Neuron (in vitro differentiated cells): Measurements from ENCODE around the gene COPB2.
A peak's percentile ranks its signal among the peaks of the same experiment; 100 is the strongest.
"Not testable (repeated sequence)": the region's sequence is repeated elsewhere in the genome, so short reads cannot be mapped to it uniquely, and the experiment has no call there.

Experiments used
- H2AFZ ChIP-seq: one replicate; pipeline ENCODE4 v1.6.1; 2013; ENCODE audit warnings: low read depth, mild to moderate bottlenecking, inconsistent platforms, low read length, moderate library complexity
- H3K27me3 ChIP-seq: one replicate; pipeline ENCODE4 v1.6.1; 2013; ENCODE audit warnings: low read length; ENCODE audit not compliant: insufficient read depth
- H3K36me3 ChIP-seq: one replicate; pipeline ENCODE4 v1.6.1; 2013; ENCODE audit warnings: low read length; ENCODE audit not compliant: insufficient read depth
- H3K4me1 ChIP-seq: one replicate; pipeline ENCODE4 v1.6.1; 2013; ENCODE audit warnings: low read length; ENCODE audit not compliant: insufficient read depth
- H3K4me3 ChIP-seq: 2 replicates; pipeline ENCODE4 v1.5.1; 2013; ENCODE audit warnings: mild to moderate bottlenecking, low read length, moderate library complexity
- H3K9me3 ChIP-seq: one replicate; pipeline ENCODE4 v1.6.1; 2013; ENCODE audit warnings: low read length

COPB2 gene

GRCh38 chr3:139414608-139415224, 25.3 kb upstream of the COPB2 start:
- H3K9me3 ChIP-seq, result peaks cover 7% of the 10 kb centered on the region
- no peaks in the 10 kb centered on the region for H3K4me1 ChIP-seq
- H2AFZ ChIP-seq, result no peak overlapping the region
- H3K4me3 ChIP-seq, result no peak overlapping the region
- no peaks in the 10 kb centered on the region for H3K27me3 ChIP-seq
- H3K36me3 ChIP-seq, result no peaks in the 10 kb centered on the region

DNA sequence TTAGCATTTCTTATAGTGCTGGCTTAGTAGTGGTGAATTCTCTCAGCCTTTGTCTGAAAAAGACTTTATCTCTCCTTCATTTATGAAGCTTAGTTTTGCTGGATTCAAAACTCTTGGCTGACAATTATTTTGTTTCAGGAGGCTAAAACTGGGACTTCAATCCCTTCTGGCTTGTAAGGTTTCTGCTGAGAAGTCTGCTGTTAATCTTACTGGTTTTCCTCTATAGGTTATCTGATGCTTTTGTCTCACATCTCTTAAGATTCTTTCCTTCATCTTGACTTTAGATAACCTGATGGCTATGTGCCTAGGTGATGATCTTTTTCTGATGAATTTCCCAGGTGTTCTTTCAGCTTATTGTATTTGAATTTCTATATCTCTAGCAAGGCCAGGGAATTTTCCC, 23.4 kb upstream of the COPB2 start:
- H3K36me3 ChIP-seq, H3K27me3 ChIP-seq, H3K4me1 ChIP-seq, H2AFZ ChIP-seq, H3K4me3 ChIP-seq, H3K9me3 ChIP-seq: not testable (repeated sequence)

GRCh38 chr3:139401155-139401554, 11.7 kb upstream of the COPB2 start:
- not testable (repeated sequence) for H3K4me1 ChIP-seq, H2AFZ ChIP-seq, H3K36me3 ChIP-seq, H3K27me3 ChIP-seq, H3K4me3 ChIP-seq
- H3K9me3 ChIP-seq, result peaks cover 16% of the 10 kb centered on the region

DNA sequence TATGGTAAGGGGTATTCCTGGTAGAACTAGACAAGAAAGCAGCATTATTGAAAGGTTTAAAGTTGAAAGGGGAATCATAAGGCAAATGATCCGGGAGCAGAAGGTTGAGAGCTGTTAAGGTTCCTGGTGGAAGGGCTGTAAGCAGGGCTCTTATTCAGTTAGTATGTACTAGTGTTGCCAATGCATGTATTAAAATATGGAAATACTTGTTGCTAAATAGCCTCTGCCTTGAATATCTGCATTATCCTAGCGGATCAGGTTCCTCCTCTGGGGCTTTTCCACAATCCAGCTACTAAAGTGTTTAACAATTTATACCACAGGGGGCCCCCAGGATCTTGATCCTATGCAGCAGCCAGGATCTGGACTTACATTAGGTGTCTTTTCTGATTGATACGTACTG, 7.3 kb upstream of the COPB2 start:
- no peak overlapping the region for H2AFZ ChIP-seq
- H3K4me1 ChIP-seq, result no peaks in the 10 kb centered on the region
- peaks cover 6% of the 10 kb centered on the region for H3K36me3 ChIP-seq
- H3K4me3 ChIP-seq, result no peak overlapping the region
- peaks cover 2% of the 10 kb centered on the region for H3K9me3 ChIP-seq
- no peaks in the 10 kb centered on the region for H3K27me3 ChIP-seq

DNA sequence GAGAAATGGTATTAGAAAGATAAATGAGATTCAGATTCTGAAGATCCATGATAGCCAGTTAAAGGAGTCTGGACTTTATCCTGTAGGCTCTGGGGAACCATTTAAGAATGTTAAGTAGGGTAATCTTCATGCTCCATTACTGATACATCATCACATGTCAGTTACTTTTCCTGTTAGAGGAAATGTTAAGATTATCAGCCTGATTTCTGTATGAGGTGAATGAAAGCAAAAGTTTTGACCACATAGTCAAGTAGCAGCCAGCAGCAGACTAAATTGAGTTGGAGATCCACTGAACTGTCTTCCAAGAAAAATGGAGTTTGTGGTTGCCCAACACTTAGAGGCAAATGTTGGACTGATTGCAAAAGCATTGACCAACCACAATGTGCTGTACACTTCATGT, 4.7 kb upstream of the COPB2 start:
- H3K4me3 ChIP-seq, result no peak overlapping the region
- peaks cover 2% of the 10 kb centered on the region for H3K36me3 ChIP-seq
- no peaks in the 10 kb centered on the region for H3K27me3 ChIP-seq
- H3K9me3 ChIP-seq, result no peaks in the 10 kb centered on the region
- no peak overlapping the region for H2AFZ ChIP-seq
- H3K4me1 ChIP-seq, result peaks cover 13% of the 10 kb centered on the region

GRCh38 chr3:139388821-139389551, 461 bp downstream of the COPB2 start:
- H2AFZ ChIP-seq, result peak overlapping the region; percentile 35
- peaks cover 26% of the 10 kb centered on the region for H3K4me1 ChIP-seq
- no peaks in the 10 kb centered on the region for H3K27me3 ChIP-seq
- H3K9me3 ChIP-seq, result no peaks in the 10 kb centered on the region
- H3K36me3 ChIP-seq, result no peaks in the 10 kb centered on the region
- H3K4me3 ChIP-seq, result peak overlapping the region; percentile 85

GRCh38 chr3:139388077-139388476, 1.4 kb downstream of the COPB2 start:
- Histone ChIP-seq H2AFZ (no peak overlapping the region), H3K36me3 (peaks cover 4% of the 10 kb centered on the region), H3K4me1 (peaks cover 26% of the 10 kb centered on the region), H3K9me3 (no peaks in the 10 kb centered on the region), H3K4me3 (peak overlapping the region; percentile 85), H3K27me3 (no peaks in the 10 kb centered on the region)

DNA sequence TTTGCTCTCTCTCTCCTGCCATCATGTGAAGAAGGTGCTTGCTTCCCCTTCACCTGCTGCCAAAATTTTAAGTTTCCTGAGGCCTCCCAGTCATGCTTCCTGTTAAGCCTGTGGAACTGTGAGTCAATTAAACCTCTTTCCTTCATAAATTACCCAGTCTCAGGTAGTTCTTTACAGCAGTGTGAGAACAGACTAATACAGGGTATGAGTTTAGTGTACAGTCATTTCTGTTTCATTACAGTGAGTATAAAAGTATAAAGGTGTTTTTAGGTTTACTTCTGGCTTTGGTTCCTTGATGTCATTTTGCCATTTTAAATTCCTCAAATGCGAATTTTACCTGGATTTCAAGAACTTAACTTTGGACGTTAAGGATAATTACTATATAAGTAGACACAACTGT, 7.2 kb downstream of the COPB2 start:
- not testable (repeated sequence) for H3K4me1 ChIP-seq, H2AFZ ChIP-seq, H3K4me3 ChIP-seq, H3K9me3 ChIP-seq, H3K27me3 ChIP-seq
- peaks cover 50% of the 10 kb centered on the region for H3K36me3 ChIP-seq

GRCh38 chr3:139380575-139380974, 8.9 kb downstream of the COPB2 start:
- Histone ChIP-seq H3K36me3 (peaks cover 61% of the 10 kb centered on the region), H3K9me3 (no peaks in the 10 kb centered on the region), H2AFZ (no peak overlapping the region), H3K4me1 (no peaks in the 10 kb centered on the region), H3K27me3 (no peaks in the 10 kb centered on the region), H3K4me3 (no peak overlapping the region)

GRCh38 chr3:139378587-139379241, 10.7 kb downstream of the COPB2 start:
- no peak overlapping the region for H3K4me3 ChIP-seq
- H3K36me3 ChIP-seq, result peaks cover 78% of the 10 kb centered on the region
- no peaks in the 10 kb centered on the region for H3K27me3 ChIP-seq
- no peaks in the 10 kb centered on the region for H3K9me3 ChIP-seq
- no peaks in the 10 kb centered on the region for H3K4me1 ChIP-seq
- no peak overlapping the region for H2AFZ ChIP-seq

DNA sequence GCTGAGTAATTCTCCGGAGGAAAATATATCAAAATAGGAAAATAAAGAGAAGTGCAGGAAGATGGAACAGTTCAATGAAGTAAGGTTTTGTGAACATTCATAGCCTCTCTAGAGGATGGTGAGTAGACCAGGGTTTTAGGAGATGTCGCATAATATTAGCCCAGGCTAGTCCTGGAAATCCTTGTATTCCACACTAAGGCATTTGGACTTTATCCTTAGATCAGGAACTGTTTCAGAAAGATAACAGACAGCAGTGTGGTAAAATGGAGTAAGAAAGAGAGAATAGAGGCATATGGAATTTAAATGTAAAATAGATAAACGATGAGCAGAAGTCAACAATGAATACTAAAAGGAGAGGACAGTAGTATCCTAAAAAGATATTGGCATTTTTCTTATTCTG, 12.1 kb downstream of the COPB2 start:
- Histone ChIP-seq H2AFZ (no peak overlapping the region), H3K9me3 (no peaks in the 10 kb centered on the region), H3K4me3 (no peak overlapping the region), H3K36me3 (peaks cover 81% of the 10 kb centered on the region), H3K27me3 (no peaks in the 10 kb centered on the region), H3K4me1 (no peaks in the 10 kb centered on the region)

DNA sequence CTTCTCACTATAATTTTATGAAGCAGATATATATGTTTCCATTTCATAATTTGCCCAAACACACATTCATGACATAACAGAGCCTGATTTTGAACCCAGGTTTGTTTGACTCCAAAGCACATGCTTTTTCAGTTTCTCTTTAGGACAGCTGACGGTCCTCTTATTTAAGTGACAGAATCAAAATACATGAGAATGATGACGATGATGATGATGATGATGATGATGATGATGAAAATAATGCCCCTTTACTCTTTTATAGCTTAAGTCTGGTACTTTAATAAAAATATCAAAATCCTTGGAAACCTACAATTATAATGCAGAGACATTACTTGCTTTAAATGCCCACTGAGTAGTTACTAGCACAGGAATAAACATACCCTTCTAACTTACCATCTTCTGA, 15.3 kb downstream of the COPB2 start:
- no peak overlapping the region for H2AFZ ChIP-seq
- H3K4me3 ChIP-seq, result no peak overlapping the region
- H3K4me1 ChIP-seq, result no peaks in the 10 kb centered on the region
- peaks cover 88% of the 10 kb centered on the region for H3K36me3 ChIP-seq
- no peaks in the 10 kb centered on the region for H3K27me3 ChIP-seq
- no peaks in the 10 kb centered on the region for H3K9me3 ChIP-seq

GRCh38 chr3:139364549-139364948, 24.9 kb downstream of the COPB2 start:
- Histone ChIP-seq H3K4me1 (peaks cover 25% of the 10 kb centered on the region), H3K36me3 (peaks cover 92% of the 10 kb centered on the region), H3K27me3 (no peaks in the 10 kb centered on the region), H3K9me3 (no peaks in the 10 kb centered on the region), H3K4me3 (no peak overlapping the region), H2AFZ (no peak overlapping the region)
